Aorta (tissue), 5 donors: ENCODE data around the gene SLC25A19. TPM values are rescaled to one million over a fixed set of nuclear protein-coding genes. Genes with fewer than 3 reads are reported as not detected.

Source experiments
- ATAC-seq: fragments of 200-7000 bp; cut with Tn5 transposase; one replicate; pipeline ENCODE4 v1.9.1; 2022; ENCODE audit warnings: moderate library complexity; ENCODE audit not compliant: low FRiP score
- DNase-seq, 2 donors: peaks; one replicate each; pipeline ENCODE4 v3.0.0-alpha.2; 2020
- H3K27ac ChIP-seq, 2 donors: one replicate each; pipeline ENCODE4 v1.5.1; 2013; ENCODE audit warnings: low read length in 2 of 2, mild to moderate bottlenecking in 2 of 2, moderate library complexity in 2 of 2, control low read depth in 1 of 2, inconsistent platforms in 1 of 2, low read depth in 1 of 2
- H3K27me3 ChIP-seq, 2 donors: one replicate each; pipeline ENCODE4 v1.6.1; 2013; ENCODE audit warnings: control low read depth in 1 of 2, low read length in 1 of 2, mild to moderate bottlenecking in 1 of 2, moderate library complexity in 1 of 2; ENCODE audit not compliant: insufficient read depth in 2 of 2, control insufficient read depth in 1 of 2
- H3K36me3 ChIP-seq, 2 donors: one replicate each; pipeline ENCODE4 v1.6.1; 2013; ENCODE audit warnings: control low read depth in 1 of 2, low read length in 1 of 2, mild to moderate bottlenecking in 1 of 2; ENCODE audit not compliant: insufficient read depth in 2 of 2, control insufficient read depth in 1 of 2
- H3K4me1 ChIP-seq, 2 donors: one replicate each; pipeline ENCODE4 v1.6.1; 2013; ENCODE audit warnings: low read length in 2 of 2, control low read depth in 1 of 2, mild to moderate bottlenecking in 1 of 2, moderate library complexity in 1 of 2; ENCODE audit not compliant: insufficient read depth in 2 of 2, control insufficient read depth in 1 of 2
- H3K4me3 ChIP-seq, 2 donors: one replicate each; pipeline ENCODE4 v1.5.1; 2013; ENCODE audit warnings: low read length in 2 of 2, control low read depth in 1 of 2, mild to moderate bottlenecking in 1 of 2
- H3K9me3 ChIP-seq: one replicate; pipeline ENCODE4 v1.6.1; 2013; ENCODE audit warnings: mild to moderate bottlenecking, low read length; ENCODE audit not compliant: control insufficient read depth
- whole genome bisulfite sequencing, 2 donors: extraction: QIAGEN DNeasy Blood & Tissue Kit; methylation state at CpG; one replicate each; pipeline ENCODE4 v1.1.7; 2013; 5-methylcytosine and 5-hydroxymethylcytosine counted together
- intact Hi-C, 2 donors: fragments of 100-400 bp; cut with DNase I; formaldehyde crosslinking; loops; one replicate each; pipeline versions ENCODE4 v1.14.2 to v1.15.0; 2022
- polyA plus RNA-seq, 2 donors: library from polyadenylated mRNA; stranded (reverse); fragments of 200-250 nt; gene quantifications; one replicate each; pipeline ENCODE4 v1.2.3, GENCODE V29; 2013
- total RNA-seq, 2 donors: library from RNA; stranded (reverse); fragmentation: NEBNext Ultra II Directional; extraction: Animal tissue kit (Norgen Biotek cat#: 25700); gene quantifications; one replicate each; pipeline ENCODE4 v1.2.1, GENCODE V29; 2021
- donor health status: healthy with polysubstance abuse.
- donor health status: Bipolar disorder and iron deficiency.
- donor health status: DM: no; HTN: no; CAD: no.
- donor health status: DM: no; HTN: no; CAD: no.
- donor health status: DM: yes; HTN: yes; CAD: no.

The SLC25A19 gene
- total and polyA plus RNA-seq, 4 donors = 5.0 to 15.7 (median 7.9) TPM

DNA sequence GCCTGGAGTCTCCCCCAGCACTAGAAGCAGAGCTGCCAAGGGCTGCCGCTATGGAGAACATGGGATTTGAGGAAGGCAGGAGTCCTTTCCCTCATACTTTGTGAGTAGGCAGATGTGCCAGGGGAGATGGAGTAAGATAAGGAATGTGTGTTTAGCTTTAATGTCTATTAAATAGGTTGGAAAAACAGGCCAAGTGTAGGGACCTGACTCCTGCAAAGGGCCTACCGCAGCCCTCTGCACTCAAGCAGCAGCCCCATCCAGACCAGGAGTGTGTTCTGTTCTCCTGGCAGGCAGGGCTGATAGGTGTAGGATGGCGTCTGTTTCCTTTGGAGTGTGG lies 16.4 kb downstream of the SLC25A19 start:
- no peak overlapping the region for H3K27ac ChIP-seq
- no peak for DNase-seq
- H3K36me3 ChIP-seq = no peaks in the 10 kb centered on the region
- no peak for ATAC-seq
- peaks cover 0 to 3% of the 10 kb centered on the region in 2 donors for H3K4me1 ChIP-seq
- H3K9me3 ChIP-seq = no peaks in the 10 kb centered on the region
- whole genome bisulfite sequencing, 2 donors = 17% methylated on average over 3 of the region's 3 CpGs
- intact Hi-C loops = loop anchor here in 1 of 2 donors (5.0 kb wide), 1 partner anchor 139 kb away; no protein-coding TSS in a partner anchor
- no peaks in the 10 kb centered on the region for H3K27me3 ChIP-seq
- H3K4me3 ChIP-seq = no peak overlapping the region

DNA sequence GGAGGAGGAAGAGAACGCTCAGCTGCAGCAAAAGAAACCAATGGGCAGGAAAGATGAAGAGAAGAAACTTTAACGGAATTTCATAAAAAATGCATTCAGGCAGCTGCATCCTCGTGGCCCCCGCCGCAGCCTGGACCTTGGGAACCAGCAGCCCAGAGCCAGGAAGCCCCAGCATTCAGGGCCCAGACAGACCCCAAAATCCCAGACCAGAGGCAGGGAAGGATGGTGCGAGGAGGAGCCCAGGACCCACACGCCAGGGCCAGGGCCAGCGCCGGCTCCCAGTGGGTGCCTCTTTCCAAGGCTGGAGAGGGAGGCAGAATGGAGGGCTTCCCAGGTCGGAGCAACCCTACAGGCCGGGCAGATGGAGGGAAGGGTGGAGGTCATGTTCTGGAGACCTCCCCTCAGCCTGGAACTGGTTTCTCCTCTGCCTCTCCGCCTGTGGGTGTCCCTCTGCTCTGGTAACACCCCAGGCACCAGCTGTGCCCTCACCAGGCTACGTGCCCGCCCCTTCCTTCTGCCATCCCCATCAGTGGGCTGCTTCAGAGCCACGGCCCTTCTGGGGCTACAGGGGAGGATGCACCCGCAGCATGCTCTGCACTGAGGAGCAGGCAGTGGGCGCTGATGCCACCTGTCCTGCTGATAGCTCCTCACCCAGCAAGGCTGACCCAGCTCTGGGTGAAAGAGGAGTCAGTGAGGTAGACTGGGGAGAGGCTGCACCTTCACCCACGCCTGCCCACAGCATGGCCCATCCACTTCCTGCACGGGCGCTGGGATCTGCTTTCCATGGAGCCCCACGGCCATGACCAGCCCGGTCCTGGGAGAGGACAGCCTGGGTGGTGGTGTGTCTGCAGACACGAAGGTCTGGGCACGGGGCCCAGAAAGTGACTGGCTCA lies 17.0 kb downstream of the SLC25A19 start:
- DNase-seq = peak in 1 of 2 donors; percentile 74
- intact Hi-C loops = loop anchor here in 1 of 2 donors (5.0 kb wide), 1 partner anchor 140 kb away; no protein-coding TSS in a partner anchor
- 28 to 30% methylated on average over 24 of the region's 24 CpGs for WGBS, 2 donors

DNA sequence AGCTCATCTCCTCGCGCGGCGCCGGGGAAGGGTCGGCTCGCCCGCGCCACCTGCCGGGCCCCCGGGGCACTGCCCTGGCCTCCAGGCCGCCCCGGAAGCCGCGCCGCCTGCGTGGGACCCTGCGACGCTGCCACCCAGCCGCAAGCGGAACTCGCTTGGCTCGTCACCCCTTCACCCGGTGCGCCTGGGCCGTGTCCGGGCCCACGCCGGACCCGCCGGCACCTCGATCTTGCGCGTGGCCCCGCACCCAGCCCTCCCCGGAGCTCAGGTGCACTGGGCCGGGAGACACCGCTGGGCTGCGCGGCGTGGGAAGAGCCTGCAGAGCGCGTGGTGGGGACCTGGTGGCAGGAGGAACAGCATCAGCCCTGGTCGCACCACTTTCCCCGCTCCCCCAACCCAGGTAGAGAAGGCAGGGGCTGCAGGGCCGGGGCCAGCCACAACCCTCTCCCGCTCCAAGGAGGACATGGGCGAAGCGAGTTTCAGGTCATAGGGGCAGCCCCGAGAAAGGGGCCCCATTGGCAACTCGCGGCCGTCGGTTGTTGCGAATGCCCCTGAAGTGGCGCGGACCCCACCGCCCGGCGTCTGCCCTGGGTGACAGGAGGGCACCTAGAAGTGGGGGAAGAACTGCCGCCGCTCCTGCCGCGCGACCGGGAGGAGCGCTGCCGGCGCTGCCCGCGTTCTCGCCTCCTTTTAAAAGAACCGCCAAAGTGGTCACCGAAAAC lies 17.8 kb downstream of the SLC25A19 start:
- DNase-seq (peak; percentile 88 to 94), ATAC-seq (peak; percentile 92)
- WGBS, 2 donors = 0 to 1% methylated on average over 67 to 74 of the region's 74 CpGs
- Histone ChIP-seq H3K4me1 (peaks cover 0 to 3% of the 10 kb centered on the region in 2 donors), H3K9me3 (no peaks in the 10 kb centered on the region), H3K4me3 (peak overlapping the region; percentile 2 to 76), H3K27ac (peak overlapping the region in 1 of 2 donors; percentile 48), H3K36me3 (no peaks in the 10 kb centered on the region), H3K27me3 (no peaks in the 10 kb centered on the region)
- intact Hi-C loops = loop anchor here in 1 of 2 donors (5.0 kb wide), 1 partner anchor 141 kb away; no protein-coding TSS in a partner anchor

More for the DNA sequence above, 17.0 kb downstream of the SLC25A19 start:
- no peaks in the 10 kb centered on the region for H3K27me3 ChIP-seq
- H3K27ac ChIP-seq = no peak overlapping the region
- no peak overlapping the region for H3K4me3 ChIP-seq
- H3K36me3 ChIP-seq = no peaks in the 10 kb centered on the region
- no peaks in the 10 kb centered on the region for H3K9me3 ChIP-seq
- H3K4me1 ChIP-seq = peaks cover 0 to 3% of the 10 kb centered on the region in 2 donors
- ATAC-seq = no peak

DNA sequence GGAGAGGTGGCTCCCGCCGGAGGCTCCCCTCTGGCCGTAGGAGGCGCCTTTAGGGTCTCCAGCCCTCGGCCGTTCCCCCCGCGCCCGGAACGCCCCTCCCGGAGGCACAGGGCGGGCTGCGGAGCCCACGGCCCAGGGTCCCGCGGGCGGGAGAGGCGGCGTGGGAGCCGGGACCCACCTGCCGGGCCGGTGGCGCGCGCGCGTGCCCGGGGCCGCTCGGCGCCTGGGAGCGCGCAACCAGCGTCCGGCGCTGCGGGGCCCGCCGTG lies 18.3 kb downstream of the SLC25A19 start, which contains the start of gene MIF4GD:
MIF4GD (minus strand) TSS at position 266 of the 267 bp plus-strand sequence. CDS start 1,036 bp downstream, outside the sequence.
- 1% methylated on average over 17 to 39 of the region's 39 CpGs for WGBS, 2 donors
- Histone ChIP-seq H3K27ac (peak within 1 kb of the TSS; percentile 71 to 78), H3K36me3 (no peaks in the 10 kb centered on the region), H3K9me3 (no peaks in the 10 kb centered on the region), H3K27me3 (no peaks in the 10 kb centered on the region), H3K4me1 (peaks cover 0 to 3% of the 10 kb centered on the region in 2 donors), H3K4me3 (peak within 1 kb of the TSS; percentile 56 to 76)
- ATAC-seq = no peak
- intact Hi-C loops = loop anchor here in 1 of 2 donors (5.0 kb wide), 1 partner anchor 141 kb away; no protein-coding TSS in a partner anchor
- no peak for DNase-seq

DNA sequence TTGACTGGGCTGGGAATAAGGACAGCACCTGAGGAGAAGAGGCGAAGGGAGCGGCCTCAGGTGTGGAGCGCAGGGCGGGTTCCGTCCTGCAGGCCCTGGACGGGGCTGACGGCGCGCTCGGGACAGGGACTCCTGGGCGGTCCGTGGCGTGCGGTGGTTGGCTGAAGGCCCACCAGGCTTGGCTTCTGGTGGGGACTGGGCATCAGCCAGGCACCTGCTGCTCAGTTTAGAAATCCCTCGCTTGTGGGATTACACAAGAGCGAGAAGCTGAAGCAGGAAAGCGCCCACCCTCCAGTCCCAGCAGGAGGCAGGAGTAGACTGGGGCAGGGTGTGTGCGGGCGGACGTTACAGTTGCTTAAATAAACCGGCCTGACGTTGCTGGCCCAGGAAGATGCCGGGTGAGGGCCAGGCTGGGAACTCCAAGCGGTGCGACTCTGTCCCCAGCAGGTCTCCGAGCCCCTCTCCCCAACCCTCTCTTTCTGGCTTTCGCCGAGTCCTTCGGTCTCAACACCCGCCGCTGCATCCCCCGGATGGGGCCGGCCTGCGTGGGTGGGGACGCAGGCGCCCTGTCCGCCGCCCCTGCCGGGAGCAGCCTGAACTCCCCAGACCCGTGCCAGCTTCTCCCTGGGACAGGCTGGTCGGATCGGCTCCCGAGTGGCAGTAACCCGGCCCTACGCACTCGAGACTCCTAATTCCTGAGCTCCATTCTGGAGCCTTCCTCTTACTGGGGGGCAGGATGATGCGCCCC lies 18.8 kb downstream of the SLC25A19 start:
- ATAC-seq = peak; percentile 73
- no peaks in the 10 kb centered on the region for H3K27me3 ChIP-seq
- H3K4me3 ChIP-seq = peak overlapping the region; percentile 56 to 76
- peaks cover 0 to 3% of the 10 kb centered on the region in 2 donors for H3K4me1 ChIP-seq
- peak overlapping the region; percentile 71 to 78 for H3K27ac ChIP-seq
- intact Hi-C loops = loop anchor here in 1 of 2 donors (5.0 kb wide), 1 partner anchor 142 kb away; no protein-coding TSS in a partner anchor
- 0 to 1% methylated on average over 37 to 47 of the region's 47 CpGs for WGBS, 2 donors
- peak; percentile 81 to 89 for DNase-seq
- H3K9me3 ChIP-seq = no peaks in the 10 kb centered on the region
- peaks cover 0 to 3% of the 10 kb centered on the region in 2 donors for H3K36me3 ChIP-seq

DNA sequence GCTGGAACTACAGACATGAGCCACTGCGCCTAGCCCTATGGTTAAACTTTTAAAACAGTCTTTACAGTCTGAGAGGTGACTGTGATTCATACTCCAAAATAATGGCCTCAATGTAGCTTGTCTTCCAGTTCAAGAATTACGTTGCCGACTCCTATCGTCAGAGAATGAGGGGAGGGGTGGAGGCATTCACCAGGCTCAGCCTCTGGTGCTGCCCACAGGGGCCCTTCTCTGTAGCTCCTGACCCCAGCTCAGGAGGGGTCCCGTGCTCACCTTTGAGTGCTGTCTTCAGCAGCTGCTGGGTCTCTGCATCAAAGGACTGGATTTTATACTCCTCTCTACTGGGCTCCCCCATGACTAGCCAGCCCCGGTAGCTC lies 19.4 kb downstream of the SLC25A19 start:
- Histone ChIP-seq H3K9me3 (no peaks in the 10 kb centered on the region), H3K27me3 (no peaks in the 10 kb centered on the region), H3K4me1 (peaks cover 0 to 3% of the 10 kb centered on the region in 2 donors), H3K36me3 (peaks cover 0 to 3% of the 10 kb centered on the region in 2 donors), H3K4me3 (peak overlapping the region in 1 of 2 donors; percentile 76), H3K27ac (peak overlapping the region in 1 of 2 donors; percentile 78)
- DNase-seq (no peak), ATAC-seq (no peak)
- 17 to 18% methylated on average over 6 of the region's 6 CpGs for WGBS, 2 donors
- intact Hi-C loops = loop anchor here in 1 of 2 donors (5.0 kb wide), 1 partner anchor 142 kb away; no protein-coding TSS in a partner anchor

DNA sequence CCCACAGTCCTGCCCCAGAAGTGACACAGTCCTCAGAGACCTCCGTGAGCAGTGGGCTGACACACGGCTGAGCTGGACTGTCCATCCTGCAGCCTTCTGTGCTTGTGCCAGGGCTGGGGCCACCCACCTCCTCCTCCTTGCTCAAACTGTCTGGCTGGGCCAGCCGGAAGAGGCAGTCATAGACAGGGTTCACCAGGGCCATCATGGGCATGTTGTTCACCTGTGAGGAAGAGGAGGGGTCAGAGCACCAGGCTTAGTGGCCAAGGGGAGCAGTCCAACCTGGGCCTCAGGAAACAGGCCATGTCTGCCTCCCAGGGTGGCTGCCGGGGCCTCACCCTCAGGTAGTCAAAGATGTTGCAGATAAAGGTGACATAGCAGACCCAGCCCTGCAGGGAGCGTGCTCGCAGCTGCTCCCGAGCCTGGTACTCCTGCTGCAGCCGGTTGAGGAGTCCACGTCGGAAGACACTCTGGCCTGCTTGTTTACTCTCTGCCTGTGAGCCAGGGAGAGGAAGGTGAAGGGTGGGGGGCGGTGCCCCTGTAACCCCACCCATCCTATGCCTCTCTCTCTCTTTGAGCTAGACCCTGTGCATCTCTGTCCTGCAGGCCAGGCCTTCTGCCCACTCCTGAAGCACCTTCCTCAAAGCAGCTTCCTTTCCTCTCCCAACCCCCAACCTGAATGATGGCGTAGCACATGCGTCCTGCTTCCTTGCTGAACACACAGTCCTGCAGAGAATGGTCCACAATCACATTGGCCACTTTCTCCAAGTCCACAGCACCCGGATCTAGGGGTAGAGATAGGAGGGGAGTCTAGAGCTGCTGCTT lies 21.6 kb downstream of the SLC25A19 start:
- no peak overlapping the region for H3K4me3 ChIP-seq
- 39 to 42% methylated on average over 14 of the region's 14 CpGs for WGBS, 2 donors
- H3K9me3 ChIP-seq = no peaks in the 10 kb centered on the region
- peaks cover 0 to 3% of the 10 kb centered on the region in 2 donors for H3K4me1 ChIP-seq
- no peak for ATAC-seq
- H3K36me3 ChIP-seq = peaks cover 0 to 3% of the 10 kb centered on the region in 2 donors
- no peak overlapping the region for H3K27ac ChIP-seq
- no peaks in the 10 kb centered on the region for H3K27me3 ChIP-seq
- intact Hi-C loops = no loop called here
- no peak for DNase-seq

DNA sequence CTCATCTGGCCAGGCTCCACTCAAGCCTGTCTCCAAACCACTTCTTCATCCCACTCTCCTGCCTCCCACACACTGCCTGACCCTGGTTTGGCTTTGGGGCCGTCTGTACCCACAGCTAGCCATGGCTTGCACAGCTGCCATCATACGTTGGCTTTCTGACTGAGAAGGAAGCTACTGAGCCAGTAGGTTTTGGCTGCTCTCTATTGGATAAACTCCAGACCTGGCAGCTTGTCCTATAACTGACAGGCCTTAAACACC lies 22.2 kb downstream of the SLC25A19 start:
- intact Hi-C loops = no loop called here
- H3K27me3 ChIP-seq = no peaks in the 10 kb centered on the region
- H3K27ac ChIP-seq = no peak overlapping the region
- H3K4me1 ChIP-seq = peaks cover 0 to 6% of the 10 kb centered on the region in 2 donors
- H3K9me3 ChIP-seq = no peaks in the 10 kb centered on the region
- peaks cover 0 to 3% of the 10 kb centered on the region in 2 donors for H3K36me3 ChIP-seq
- no peak overlapping the region for H3K4me3 ChIP-seq
- no peak for ATAC-seq
- DNase-seq = no peak
- 0 to 8% methylated on average over 2 of the region's 2 CpGs for WGBS, 2 donors
